HEK293 (cell line): ENCODE data around the gene SUSD6.

ENCODE experiments used
- CTCF ChIA-PET: fragments of 350-600 bp; formaldehyde crosslinking; extraction: SDS; loops from one replicate; lab custom pipeline; 2021; ENCODE audit warnings: antibody characterized with exemption; lab: Yijun Ruan, JAX
- POLR2A ChIA-PET: fragments of 300-600 bp; formaldehyde crosslinking; extraction: SDS; loops from one replicate; lab custom pipeline; 2020; ENCODE audit warnings: antibody characterized with exemption, inconsistent platforms; lab: Yijun Ruan, JAX
- H3K27ac ChIP-seq: fragments of 200-500 bp; sonication (Bioruptor generic); 2 replicates; pipeline ENCODE4 v1.5.1; 2014; ENCODE audit warnings: low read depth, low read length, control low read depth, inconsistent platforms; ENCODE audit errors: extremely low read depth
- H3K36me3 ChIP-seq, 2 experiments: fragments of 200-500 bp in 1 of 2; sonication (Bioruptor generic) in 1 of 2; 1 replicate in 1 of 2; 2 replicates in 1 of 2; pipeline ENCODE4 v1.5.1; 2014 to 2017; ENCODE audit warnings: inconsistent platforms in 2 of 2, low read length in 2 of 2; ENCODE audit not compliant: control insufficient read depth in 2 of 2, insufficient read depth in 1 of 2
- H3K4me1 ChIP-seq: fragments of 200-500 bp; sonication (Bioruptor generic); 2 replicates; pipeline ENCODE4 v1.5.1; 2014; ENCODE audit warnings: mild to moderate bottlenecking, low read length, inconsistent platforms; ENCODE audit not compliant: control insufficient read depth, insufficient read depth
- H3K4me3 ChIP-seq: 2 replicates; pipeline ENCODE4 v1.5.1; 2011; ENCODE audit warnings: low read depth, mild to moderate bottlenecking, control low read depth, low read length, moderate library complexity
- H3K9me3 ChIP-seq: fragments of 200-500 bp; sonication (Bioruptor generic); 2 replicates; pipeline ENCODE4 v1.5.1; 2014; ENCODE audit warnings: low read depth, low read length, inconsistent platforms; ENCODE audit not compliant: control insufficient read depth, insufficient read depth
- BCL11A ChIP-seq: fragments of 450-650 bp; formaldehyde crosslinking; IDR thresholded peaks from 2 replicates; pipeline ENCODE4 v1.5.1; 2016; ENCODE audit warnings: low read depth, missing biosample characterization, missing genetic modification characterization
- GFI1B ChIP-seq: fragments of 450-650 bp; formaldehyde crosslinking; IDR thresholded peaks from 2 replicates; pipeline ENCODE4 v1.5.1; 2016; ENCODE audit warnings: missing biosample characterization, missing genetic modification characterization
- GLI4 ChIP-seq: fragments of 450-650 bp; formaldehyde crosslinking; IDR thresholded peaks from 2 replicates; pipeline ENCODE4 v1.5.1; 2016; ENCODE audit warnings: missing biosample characterization, missing genetic modification characterization
- IKZF3 ChIP-seq: fragments of 450-650 bp; IDR thresholded peaks from 2 replicates; pipeline ENCODE4 v1.5.0; 2018; ENCODE audit warnings: missing biosample characterization, mild to moderate bottlenecking, missing genetic modification characterization, moderate library complexity
- KLF9 ChIP-seq: fragments of 450-650 bp; formaldehyde crosslinking; IDR thresholded peaks from 2 replicates; pipeline ENCODE4 v1.5.1; 2016; ENCODE audit warnings: missing biosample characterization, missing genetic modification characterization, low read depth
- TCF7L2 ChIP-seq: IDR thresholded peaks from 2 replicates; pipeline ENCODE4 v1.6.1; 2011; ENCODE audit warnings: low read depth, mild to moderate bottlenecking, inconsistent platforms, low read length, moderate library complexity, borderline replicate concordance
- TRIM28 ChIP-seq: IDR thresholded peaks from 2 replicates; pipeline ENCODE4 v1.6.1; 2011; ENCODE audit warnings: low read length, control low read depth, borderline replicate concordance
- YY1 ChIP-seq: fragments of 450-650 bp; formaldehyde crosslinking; IDR thresholded peaks from 2 replicates; pipeline ENCODE4 v1.5.1; 2018; ENCODE audit warnings: missing biosample characterization, missing genetic modification characterization
- ZBTB49 ChIP-seq: fragments of 450-650 bp; formaldehyde crosslinking; IDR thresholded peaks from 2 replicates; pipeline ENCODE4 v1.5.1; 2016; ENCODE audit warnings: missing biosample characterization, missing genetic modification characterization, low read depth
- ZNF112 ChIP-seq: fragments of 450-650 bp; formaldehyde crosslinking; IDR thresholded peaks from 2 replicates; pipeline ENCODE4 v1.5.0; 2017; ENCODE audit warnings: missing biosample characterization, missing genetic modification characterization
- ZNF157 ChIP-seq: fragments of 450-650 bp; formaldehyde crosslinking; IDR thresholded peaks from 2 replicates; pipeline ENCODE4 v1.5.1; 2016; ENCODE audit warnings: missing biosample characterization, missing genetic modification characterization
- ZNF214 ChIP-seq: fragments of 450-650 bp; formaldehyde crosslinking; IDR thresholded peaks from 2 replicates; pipeline ENCODE4 v1.5.1; 2017; ENCODE audit warnings: missing biosample characterization, mild to moderate bottlenecking, missing genetic modification characterization, borderline replicate concordance
- ZNF302 ChIP-seq: fragments of 450-650 bp; formaldehyde crosslinking; IDR thresholded peaks from 2 replicates; pipeline ENCODE4 v1.5.1; 2016; ENCODE audit warnings: missing biosample characterization, missing genetic modification characterization, low read depth
- ZNF341 ChIP-seq: fragments of 450-650 bp; formaldehyde crosslinking; IDR thresholded peaks from 2 replicates; pipeline ENCODE4; 2016; ENCODE audit warnings: low read depth, missing biosample characterization, missing genetic modification characterization
- ZNF513 ChIP-seq: fragments of 450-650 bp; IDR thresholded peaks from 2 replicates; pipeline ENCODE4 v1.5.1; 2018; ENCODE audit warnings: missing biosample characterization, missing genetic modification characterization
- ZNF560 ChIP-seq: fragments of 450-650 bp; formaldehyde crosslinking; IDR thresholded peaks from 2 replicates; pipeline ENCODE4 v1.5.1; 2017; ENCODE audit warnings: missing biosample characterization, missing genetic modification characterization, borderline replicate concordance
- ZNF624 ChIP-seq: fragments of 450-650 bp; formaldehyde crosslinking; IDR thresholded peaks from 2 replicates; pipeline ENCODE4 v1.5.1; 2017; ENCODE audit warnings: missing biosample characterization, missing genetic modification characterization
- ZNF645 ChIP-seq: fragments of 450-650 bp; formaldehyde crosslinking; IDR thresholded peaks from 2 replicates; pipeline ENCODE4; 2016; ENCODE audit warnings: missing biosample characterization, missing genetic modification characterization
- ZNF670 ChIP-seq: fragments of 450-650 bp; formaldehyde crosslinking; IDR thresholded peaks from 2 replicates; pipeline ENCODE4 v1.5.1; 2016; ENCODE audit warnings: missing biosample characterization, missing genetic modification characterization, low read depth
- ZSCAN16 ChIP-seq: fragments of 450-650 bp; formaldehyde crosslinking; IDR thresholded peaks from 2 replicates; pipeline ENCODE4 v1.5.1; 2016; ENCODE audit warnings: missing biosample characterization, missing genetic modification characterization
- ZSCAN5A ChIP-seq: fragments of 450-650 bp; formaldehyde crosslinking; IDR thresholded peaks from 2 replicates; pipeline ENCODE4 v1.5.1; 2016; ENCODE audit warnings: missing biosample characterization, missing genetic modification characterization
- TF ChIP-seq, protein P1 (sequence below): fragments of 450-650 bp; IDR thresholded peaks from 2 replicates; pipeline ENCODE4 v1.5.1; 2018; ENCODE audit warnings: missing biosample characterization, mild to moderate bottlenecking, missing genetic modification characterization
- TF ChIP-seq, protein P2 (sequence below): fragments of 450-650 bp; formaldehyde crosslinking; IDR thresholded peaks from 2 replicates; pipeline ENCODE4 v1.5.1; 2016; ENCODE audit warnings: missing biosample characterization, missing genetic modification characterization
- TF ChIP-seq, protein P3 (sequence below): fragments of 450-650 bp; formaldehyde crosslinking; IDR thresholded peaks from 2 replicates; pipeline ENCODE4 v1.5.1; 2016; ENCODE audit warnings: missing biosample characterization, missing genetic modification characterization, low read depth

Gene SUSD6

DNA sequence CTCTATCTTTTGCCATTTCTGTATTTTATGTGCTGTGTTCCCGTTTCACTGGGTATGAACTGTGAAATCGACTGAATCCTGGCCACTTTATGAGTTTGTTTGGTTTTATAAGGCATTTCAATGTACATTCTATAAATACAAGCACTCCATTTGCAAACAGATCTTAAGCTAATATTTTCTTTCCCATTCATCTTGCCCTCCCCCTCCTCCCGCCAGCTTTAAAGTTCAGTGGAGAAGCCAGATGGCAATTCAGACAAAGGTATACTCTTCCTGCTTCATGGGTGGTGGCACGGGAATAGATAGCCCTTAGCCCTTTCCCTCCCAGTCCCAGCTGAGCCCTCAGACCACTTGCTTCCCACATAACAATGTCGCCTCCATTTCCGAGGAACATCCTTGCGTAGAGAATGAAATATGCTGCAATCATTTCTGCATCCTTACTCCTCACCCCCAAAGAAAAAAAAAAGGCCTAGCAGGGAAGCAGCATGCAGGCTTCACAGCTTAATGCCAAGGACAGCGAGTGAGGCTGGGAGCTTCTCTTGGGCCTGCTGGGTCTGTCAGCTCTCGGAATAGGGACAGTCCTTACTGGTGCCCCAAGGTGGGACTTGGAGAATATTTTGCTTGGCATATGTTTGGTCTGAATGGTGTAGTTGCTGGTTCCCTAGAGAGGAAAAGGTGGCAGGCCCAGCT, 102.7 kb downstream of the SUSD6 start:
- CTCF ChIA-PET, result interaction anchor here (0.6 to 2.6 kb wide), 7 partner anchors 11 to 182 kb away, joined by 3 to 18 read pairs (median 5); no protein-coding TSS in a partner anchor
- peaks cover 0 to 24% of the 10 kb centered on the region in 2 experiments; a peak in 2 of 3 replicates for H3K36me3 ChIP-seq
- H3K4me3 ChIP-seq, result no peak overlapping the region
- H3K9me3 ChIP-seq, result no peaks in the 10 kb centered on the region
- peaks cover 40% of the 10 kb centered on the region for H3K4me1 ChIP-seq
- POLR2A ChIA-PET, result interaction anchor here (1.3 kb wide), 1 partner anchor 103 kb away, joined by 5 read pairs; the partner anchor contains the start of gene SUSD6
- peak overlapping the region; percentile 97 for H3K27ac ChIP-seq
- TF ChIP-seq ZBTB49 (tag by site-specific recombination), result no peak
- TF ChIP-seq GFI1B (tag by site-specific recombination), result no peak
- TF ChIP-seq ZNF157 (tag by site-specific recombination), result no peak
- TF ChIP-seq, protein P1, sequence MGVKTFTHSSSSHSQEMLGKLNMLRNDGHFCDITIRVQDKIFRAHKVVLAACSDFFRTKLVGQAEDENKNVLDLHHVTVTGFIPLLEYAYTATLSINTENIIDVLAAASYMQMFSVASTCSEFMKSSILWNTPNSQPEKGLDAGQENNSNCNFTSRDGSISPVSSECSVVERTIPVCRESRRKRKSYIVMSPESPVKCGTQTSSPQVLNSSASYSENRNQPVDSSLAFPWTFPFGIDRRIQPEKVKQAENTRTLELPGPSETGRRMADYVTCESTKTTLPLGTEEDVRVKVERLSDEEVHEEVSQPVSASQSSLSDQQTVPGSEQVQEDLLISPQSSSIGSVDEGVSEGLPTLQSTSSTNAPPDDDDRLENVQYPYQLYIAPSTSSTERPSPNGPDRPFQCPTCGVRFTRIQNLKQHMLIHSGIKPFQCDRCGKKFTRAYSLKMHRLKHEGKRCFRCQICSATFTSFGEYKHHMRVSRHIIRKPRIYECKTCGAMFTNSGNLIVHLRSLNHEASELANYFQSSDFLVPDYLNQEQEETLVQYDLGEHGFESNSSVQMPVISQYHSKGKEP, result no peak
- TF ChIP-seq ZSCAN5A (tag by site-specific recombination), result no peak
- no peak for TF ChIP-seq TRIM28
- TF ChIP-seq ZNF214 (tag by site-specific recombination), result no peak
- no peak for TF ChIP-seq ZNF112 (tag by site-specific recombination)
- TF ChIP-seq ZNF624 (tag by site-specific recombination), result no peak
- no peak for TF ChIP-seq ZNF670
- no peak for TF ChIP-seq ZNF341
- no peak for TF ChIP-seq BCL11A
- no peak for TF ChIP-seq YY1 (tag by site-specific recombination)
- TF ChIP-seq ZNF560 (tag by site-specific recombination), result no peak
- no peak for TF ChIP-seq ZNF513 (tag by site-specific recombination)
- TF ChIP-seq, protein P2, sequence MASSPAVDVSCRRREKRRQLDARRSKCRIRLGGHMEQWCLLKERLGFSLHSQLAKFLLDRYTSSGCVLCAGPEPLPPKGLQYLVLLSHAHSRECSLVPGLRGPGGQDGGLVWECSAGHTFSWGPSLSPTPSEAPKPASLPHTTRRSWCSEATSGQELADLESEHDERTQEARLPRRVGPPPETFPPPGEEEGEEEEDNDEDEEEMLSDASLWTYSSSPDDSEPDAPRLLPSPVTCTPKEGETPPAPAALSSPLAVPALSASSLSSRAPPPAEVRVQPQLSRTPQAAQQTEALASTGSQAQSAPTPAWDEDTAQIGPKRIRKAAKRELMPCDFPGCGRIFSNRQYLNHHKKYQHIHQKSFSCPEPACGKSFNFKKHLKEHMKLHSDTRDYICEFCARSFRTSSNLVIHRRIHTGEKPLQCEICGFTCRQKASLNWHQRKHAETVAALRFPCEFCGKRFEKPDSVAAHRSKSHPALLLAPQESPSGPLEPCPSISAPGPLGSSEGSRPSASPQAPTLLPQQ (tag by site-specific recombination), result no peak
- TF ChIP-seq, protein P3, sequence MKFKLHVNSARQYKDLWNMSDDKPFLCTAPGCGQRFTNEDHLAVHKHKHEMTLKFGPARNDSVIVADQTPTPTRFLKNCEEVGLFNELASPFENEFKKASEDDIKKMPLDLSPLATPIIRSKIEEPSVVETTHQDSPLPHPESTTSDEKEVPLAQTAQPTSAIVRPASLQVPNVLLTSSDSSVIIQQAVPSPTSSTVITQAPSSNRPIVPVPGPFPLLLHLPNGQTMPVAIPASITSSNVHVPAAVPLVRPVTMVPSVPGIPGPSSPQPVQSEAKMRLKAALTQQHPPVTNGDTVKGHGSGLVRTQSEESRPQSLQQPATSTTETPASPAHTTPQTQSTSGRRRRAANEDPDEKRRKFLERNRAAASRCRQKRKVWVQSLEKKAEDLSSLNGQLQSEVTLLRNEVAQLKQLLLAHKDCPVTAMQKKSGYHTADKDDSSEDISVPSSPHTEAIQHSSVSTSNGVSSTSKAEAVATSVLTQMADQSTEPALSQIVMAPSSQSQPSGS (tag by site-specific recombination), result no peak
- no peak for TF ChIP-seq ZSCAN16
- TF ChIP-seq ZNF645 (tag by site-specific recombination), result no peak
- TF ChIP-seq ZNF302, result no peak
- 0 out of 2 replicates have a peak, but pooled peaks have one; percentile 16 for TF ChIP-seq TCF7L2
- 0 out of 2 replicates have a peak, but pooled peaks have one; percentile 20 for TF ChIP-seq IKZF3 (tag by site-specific recombination)
- no peak for TF ChIP-seq KLF9 (tag by site-specific recombination)
- no peak for TF ChIP-seq GLI4 (tag by site-specific recombination)
